Measurements from ENCODE around the gene ST8SIA6.
"Not testable (repeated sequence)": the region's sequence is repeated elsewhere in the genome, so short reads cannot be mapped to it uniquely, and the experiment has no call there.

The ST8SIA6 gene

GRCh38 chr10:17456032-17456548 is 1.7 kb upstream of the ST8SIA6 start:
- no peak for DNase-seq

- DNase-seq = no peak
Measured at GRCh38 chr10:17455015-17455520, 673 bp upstream of the ST8SIA6 start.

- peak; percentile 33 for DNase-seq
Measured at GRCh38 chr10:17453373-17454091, 863 bp downstream of the ST8SIA6 start.

GRCh38 chr10:17453035-17453372 is 1.4 kb downstream of the ST8SIA6 start:
- DNase-seq = no peak

GRCh38 chr10:17452060-17452841 is 2.1 kb downstream of the ST8SIA6 start:
- no peak for DNase-seq

- no peak for DNase-seq
Measured at GRCh38 chr10:17450024-17450423, 4.4 kb downstream of the ST8SIA6 start.

- DNase-seq = no peak
Measured at GRCh38 chr10:17445400-17445998, 8.9 kb downstream of the ST8SIA6 start.

- DNase-seq = no peak
Measured at GRCh38 chr10:17444388-17444714, 10.0 kb downstream of the ST8SIA6 start.

- no peak for DNase-seq
Measured at GRCh38 chr10:17443707-17444387, 10.5 kb downstream of the ST8SIA6 start.

GRCh38 chr10:17438583-17438982 is 15.8 kb downstream of the ST8SIA6 start:
- DNase-seq = no peak

- not testable (repeated sequence) for DNase-seq
Measured at GRCh38 chr10:17436578-17436977, 17.8 kb downstream of the ST8SIA6 start.

GRCh38 chr10:17435953-17436352 is 18.4 kb downstream of the ST8SIA6 start:
- no peak for DNase-seq

GRCh38 chr10:17435187-17435586 is 19.2 kb downstream of the ST8SIA6 start:
- peak; percentile 53 for DNase-seq

GRCh38 chr10:17432723-17433122 is 21.7 kb downstream of the ST8SIA6 start:
- DNase-seq = no peak

GRCh38 chr10:17431871-17432311 is 22.5 kb downstream of the ST8SIA6 start:
- DNase-seq = no peak

GRCh38 chr10:17430647-17431355 is 23.6 kb downstream of the ST8SIA6 start:
- peak; percentile 63 for DNase-seq

- DNase-seq = no peak
Measured at GRCh38 chr10:17429490-17429889, 24.9 kb downstream of the ST8SIA6 start.

GRCh38 chr10:17428351-17429097 is 25.9 kb downstream of the ST8SIA6 start:
- no peak for DNase-seq

GRCh38 chr10:17427666-17428350 is 26.6 kb downstream of the ST8SIA6 start:
- no peak for DNase-seq

GRCh38 chr10:17427201-17427600 is 27.2 kb downstream of the ST8SIA6 start:
- no peak for DNase-seq

- DNase-seq = no peak
Measured at GRCh38 chr10:17426263-17426750, 28.1 kb downstream of the ST8SIA6 start.
